GM18907 (cell line): Measurements from ENCODE around the gene CPLANE2.
"Not testable (repeated sequence)": the region's sequence is repeated elsewhere in the genome, so short reads cannot be mapped to it uniquely, and the experiment has no call there.

Experiments used
- ATAC-seq: cut with Tn5 transposase; IDR thresholded peaks from one replicate; pipeline ENCODE4 v1.9.1; 2021; ENCODE audit warnings: mild to moderate bottlenecking, moderate library complexity; ENCODE audit not compliant: unreplicated experiment

The CPLANE2 gene

DNA sequence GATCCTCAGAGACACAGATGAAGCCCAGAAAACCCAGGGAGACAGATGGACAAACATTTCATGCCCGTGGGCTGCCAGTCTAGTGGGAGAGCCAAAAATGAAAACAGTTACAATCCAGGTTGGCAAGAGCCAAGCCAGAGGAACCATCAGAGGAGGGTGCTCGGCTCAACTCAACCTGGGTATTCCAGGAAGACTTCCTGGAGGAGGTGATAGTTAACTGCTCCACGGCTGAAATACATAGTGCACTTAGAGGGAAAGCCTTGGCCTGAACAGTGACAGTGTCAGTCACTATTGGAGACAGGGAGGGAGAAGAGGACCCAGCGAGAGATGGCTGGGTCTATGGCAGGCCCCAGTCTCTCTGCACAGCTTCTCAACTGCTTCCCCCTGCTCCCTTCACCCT is 26.4 kb downstream of the CPLANE2 start:
- ATAC-seq = no peak

DNA sequence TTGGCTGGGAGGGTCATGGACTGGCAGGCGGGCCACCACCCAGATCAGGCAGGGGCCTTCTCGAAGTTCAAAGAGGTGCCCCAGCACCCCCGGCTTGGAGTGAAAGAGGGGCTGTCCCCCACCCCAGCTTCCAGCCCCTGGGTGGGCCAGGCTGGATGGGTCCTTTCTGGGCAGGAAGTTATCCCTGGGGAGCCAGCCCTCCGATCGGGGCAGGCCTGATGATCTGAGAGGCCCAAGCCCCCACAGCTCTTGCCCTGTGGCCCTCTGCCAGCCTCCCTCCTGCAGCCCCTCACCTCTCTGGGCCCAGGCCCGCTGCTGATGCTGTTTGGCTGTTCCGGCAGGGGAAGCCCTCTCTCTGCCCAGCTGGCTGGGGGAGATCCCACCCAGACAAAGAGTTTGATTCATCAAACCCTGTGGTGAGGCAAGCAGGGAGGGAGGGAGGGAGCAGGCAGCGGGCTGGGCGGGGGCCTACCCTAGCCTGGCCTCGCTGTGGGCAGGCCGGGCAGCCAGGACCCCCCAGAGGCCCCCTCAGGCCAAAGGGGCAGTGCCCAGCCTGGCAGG is 27.1 kb downstream of the CPLANE2 start:
- ATAC-seq = no peak

DNA sequence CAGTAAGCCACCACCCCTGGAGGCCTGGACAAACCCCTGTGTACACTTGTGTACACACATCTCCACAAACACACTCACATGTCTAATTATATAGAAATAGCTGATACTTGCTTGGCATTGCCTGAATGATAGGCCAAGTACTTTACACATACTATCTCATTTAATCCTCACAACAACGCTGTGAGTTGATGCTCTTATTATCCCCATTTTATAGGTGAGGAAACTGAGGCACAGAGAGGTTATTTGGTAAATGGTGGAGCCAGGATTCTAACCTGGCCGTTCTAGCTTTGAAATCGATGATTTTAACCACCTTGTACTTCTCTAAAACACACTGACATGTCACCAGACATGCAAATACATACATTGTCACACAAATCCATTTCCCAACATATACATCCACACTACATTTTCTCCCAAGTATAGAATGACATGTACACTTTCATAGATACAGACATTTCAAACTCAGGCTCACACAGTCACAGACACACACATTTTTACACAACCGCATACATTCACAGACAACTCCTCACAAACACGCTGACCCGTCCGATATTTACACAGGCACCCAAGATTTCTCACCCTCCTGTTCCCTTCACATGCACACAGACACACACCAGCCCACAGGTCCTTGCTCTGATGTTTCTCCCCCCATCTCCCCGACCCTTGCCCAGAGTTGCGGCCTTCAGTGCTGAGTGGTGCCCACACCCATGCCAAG is 27.7 kb downstream of the CPLANE2 start:
- no peak for ATAC-seq

DNA sequence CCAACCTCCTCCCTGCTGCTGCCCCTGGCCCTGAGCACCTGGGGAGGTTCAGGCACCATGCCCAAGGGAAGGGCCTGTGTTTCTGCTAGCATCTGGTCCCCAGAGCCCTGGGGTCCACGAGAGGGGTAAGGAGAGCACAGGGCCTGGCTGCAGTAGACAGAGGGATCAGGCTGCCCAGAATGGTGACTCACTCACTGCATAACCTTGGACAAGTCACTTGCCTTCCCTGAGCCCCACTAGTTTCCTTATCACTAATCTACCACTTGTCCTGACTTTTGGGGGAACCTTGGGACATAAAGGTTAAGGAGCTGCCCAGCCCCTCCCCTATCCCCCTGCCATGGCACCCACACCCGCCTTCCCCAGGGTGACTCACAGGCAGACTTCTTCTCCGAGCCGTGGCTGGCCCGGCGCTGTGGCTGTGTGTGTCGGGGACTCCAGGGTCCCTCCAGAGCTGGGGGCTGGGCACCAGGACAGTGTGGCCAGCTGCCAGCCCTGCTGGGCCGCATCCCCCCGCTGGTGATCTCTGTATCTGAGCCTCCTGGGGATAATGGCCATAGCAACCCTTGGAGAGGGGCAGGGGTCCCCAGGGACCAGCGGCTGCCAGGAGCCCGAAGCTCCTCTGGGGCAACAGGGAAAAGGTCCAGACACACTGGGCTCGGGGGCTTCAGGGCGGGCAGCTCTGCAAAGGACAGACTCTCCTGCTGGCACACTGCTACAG is 28.6 kb downstream of the CPLANE2 start:
- no peak for ATAC-seq

DNA sequence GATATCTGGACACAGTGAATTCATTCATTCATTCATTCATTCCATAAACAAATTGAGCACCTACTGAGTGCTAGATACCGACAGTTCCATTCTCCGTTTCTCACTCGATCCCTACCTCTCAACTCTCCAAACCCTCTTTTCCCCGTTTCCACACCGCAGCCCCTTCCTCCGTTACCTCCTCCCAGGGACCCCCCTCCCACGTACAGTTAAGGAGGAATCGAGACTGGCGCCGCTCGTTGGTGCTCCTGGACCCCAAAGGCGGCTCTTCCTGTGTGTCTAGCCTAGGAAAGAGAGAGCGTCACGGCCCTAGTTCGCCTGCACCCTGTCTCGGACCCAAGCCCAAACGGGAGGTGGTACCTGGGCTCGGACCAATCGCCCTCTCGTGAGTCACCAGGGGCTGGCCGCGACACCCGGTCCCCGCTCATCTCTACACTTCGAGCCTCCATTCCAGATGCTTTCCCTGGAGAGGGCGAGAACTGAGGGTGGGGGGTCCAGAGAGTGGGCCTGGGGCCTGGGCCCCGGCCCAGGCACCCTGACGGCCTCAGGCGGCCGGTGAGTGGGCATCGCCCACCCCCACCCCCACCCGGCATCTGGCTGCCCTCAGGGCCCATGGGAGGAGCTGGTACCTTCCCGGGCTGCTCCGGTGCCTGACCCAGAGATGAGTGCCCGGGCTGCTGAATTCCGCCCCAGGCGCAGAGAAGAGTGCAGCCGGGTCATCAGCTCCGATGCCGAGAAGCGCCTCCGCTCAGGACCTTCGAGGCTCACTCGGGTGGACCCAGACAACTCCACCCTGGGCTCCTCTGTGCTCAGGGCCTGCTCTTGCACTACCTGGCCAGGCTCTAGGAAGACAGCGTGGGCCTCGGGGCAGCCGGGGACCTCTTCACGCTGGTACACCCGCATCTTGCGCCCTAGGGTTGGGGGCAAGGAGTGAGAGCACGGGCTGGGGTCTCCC is 29.4 kb downstream of the CPLANE2 start:
- ATAC-seq = no peak

DNA sequence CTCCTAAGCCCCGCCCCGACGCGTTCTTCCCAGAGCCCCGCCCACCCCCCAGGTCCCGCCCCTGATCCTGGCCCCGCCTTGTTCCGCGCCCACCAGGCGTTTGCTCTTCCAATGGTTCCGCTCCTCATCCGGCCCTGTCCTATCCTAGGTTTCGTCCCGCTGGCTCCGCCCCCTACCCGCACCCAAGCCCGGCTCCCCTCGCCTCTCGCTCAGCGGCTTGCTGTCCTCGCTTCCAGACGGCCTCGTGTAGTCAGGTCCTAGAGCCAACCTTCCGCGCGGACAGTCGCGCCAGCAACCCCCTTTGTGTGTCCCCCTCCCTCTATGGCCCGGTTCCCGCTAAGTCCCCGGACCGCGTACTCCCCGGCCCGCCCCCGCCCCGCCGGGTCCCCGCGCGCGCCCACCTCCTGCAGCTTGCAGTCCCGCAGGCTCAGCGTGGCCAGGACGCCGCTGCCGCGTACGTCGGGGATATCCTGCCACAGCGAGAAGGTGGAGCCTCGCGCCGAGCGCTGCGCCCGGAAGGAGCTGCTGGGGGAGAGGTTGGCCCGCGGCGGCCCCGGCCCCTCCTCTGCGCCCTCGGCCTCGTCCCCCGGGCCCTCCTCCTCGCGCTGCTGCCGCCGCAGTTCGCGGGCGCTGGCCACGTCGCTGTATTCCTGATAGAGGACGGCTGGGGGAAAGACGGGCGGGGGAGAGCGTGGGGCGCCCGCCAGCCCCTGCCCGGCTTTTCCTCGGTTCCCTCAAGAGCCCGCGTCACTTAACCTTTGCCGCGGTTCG is 30.3 kb downstream of the CPLANE2 start:
- ATAC-seq = peak; percentile 74

DNA sequence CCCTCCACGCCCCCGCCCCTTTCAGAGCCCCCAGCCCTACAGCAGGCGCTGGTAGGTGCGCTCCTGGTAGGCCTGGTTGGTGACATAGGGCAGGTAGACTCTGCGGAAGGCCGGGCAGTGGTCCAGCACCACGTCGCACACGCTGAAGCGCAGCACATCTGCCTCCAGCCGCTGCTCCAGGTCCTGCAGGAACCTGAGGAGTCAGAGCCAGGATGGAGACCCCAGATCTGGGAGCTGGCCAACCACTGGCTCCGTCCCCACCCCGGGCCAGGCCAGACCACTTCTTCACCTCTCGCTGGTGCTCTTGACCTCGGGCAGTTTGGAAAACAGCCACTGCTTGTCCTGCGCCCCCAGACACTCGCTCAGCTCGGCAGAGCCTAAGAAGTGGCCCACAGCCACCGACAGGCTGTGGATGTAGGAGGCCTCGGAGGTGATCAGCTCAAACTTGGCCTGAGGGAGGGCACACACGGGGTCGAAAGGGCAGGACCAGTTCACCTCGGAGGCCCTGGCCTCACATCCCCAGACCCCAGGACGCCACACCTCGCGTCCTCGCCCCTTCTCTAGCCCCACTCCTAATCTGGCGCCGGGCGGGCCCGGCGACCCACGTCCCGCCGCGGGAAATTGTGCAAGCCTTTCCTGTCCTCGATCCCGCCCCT is 31.0 kb downstream of the CPLANE2 start:
- no peak for ATAC-seq

DNA sequence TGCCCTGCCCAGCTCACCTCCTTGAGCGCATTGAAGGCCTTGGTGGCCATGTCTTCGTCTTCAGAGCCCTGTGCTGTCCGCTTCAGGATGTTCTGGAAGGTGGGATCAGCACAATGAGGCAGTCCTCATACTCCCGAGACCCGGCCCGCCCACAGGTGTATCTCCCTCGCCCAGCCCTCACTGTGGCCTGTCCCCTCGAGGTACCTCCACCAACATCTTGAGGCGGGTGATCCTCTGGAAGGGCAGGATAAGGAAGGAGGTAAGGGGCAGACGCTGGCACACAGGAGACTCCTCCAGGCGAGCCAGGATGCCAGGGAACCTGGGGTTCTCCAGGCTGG is 31.7 kb downstream of the CPLANE2 start:
- ATAC-seq = no peak

DNA sequence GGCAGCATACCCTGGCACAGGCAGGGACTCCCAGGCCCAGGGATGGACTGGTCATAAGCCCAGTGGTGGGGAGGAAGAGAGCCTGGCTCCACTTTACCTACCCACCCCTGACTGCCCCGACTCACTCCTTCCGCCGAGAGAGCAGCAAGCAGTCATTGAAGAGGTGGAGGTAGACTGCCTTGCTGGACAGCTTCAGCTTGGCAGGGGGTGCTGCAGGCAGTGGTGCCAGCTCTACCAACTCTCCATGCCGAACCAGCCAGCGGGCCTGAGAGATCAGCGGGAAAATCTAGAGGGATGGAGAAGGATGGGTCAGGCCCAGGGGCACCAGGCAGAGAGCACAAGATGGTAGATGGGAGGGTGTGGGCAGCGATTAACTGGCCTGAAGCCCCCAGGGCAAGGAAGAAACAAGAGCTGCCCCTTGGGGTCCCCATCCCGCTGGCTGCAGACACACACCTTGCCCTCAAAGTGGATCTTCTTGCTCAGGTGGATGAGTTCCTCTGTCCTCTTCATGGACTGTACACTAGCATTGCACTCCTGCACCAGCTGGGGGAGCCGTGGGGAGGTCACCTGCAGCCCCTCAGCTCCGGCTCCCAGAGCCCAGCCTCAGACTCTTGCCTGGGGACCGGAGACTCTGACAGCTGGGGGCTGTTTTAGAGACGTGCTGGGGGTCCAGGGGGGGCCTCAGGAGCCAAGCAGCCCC is 32.2 kb downstream of the CPLANE2 start:
- ATAC-seq = no peak

DNA sequence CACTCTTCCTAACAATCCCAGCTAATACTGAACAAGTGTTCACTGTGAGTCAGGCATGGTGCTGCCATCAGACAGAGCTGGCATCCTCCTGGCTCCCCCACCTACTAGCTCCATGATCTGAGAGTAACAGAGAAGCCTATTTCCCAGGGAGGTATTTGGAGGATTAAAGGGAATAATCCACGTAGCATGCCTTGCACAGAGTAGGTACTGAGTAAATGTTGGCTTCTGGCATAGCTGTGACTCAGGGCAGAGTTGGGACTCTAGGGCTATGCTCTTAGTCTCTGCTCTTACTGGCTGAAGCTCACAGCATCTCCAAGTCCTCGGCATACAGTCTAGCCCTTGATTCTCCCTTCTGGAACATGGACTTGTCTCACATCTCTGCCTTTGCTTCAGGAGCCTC is 32.8 kb downstream of the CPLANE2 start:
- no peak for ATAC-seq

DNA sequence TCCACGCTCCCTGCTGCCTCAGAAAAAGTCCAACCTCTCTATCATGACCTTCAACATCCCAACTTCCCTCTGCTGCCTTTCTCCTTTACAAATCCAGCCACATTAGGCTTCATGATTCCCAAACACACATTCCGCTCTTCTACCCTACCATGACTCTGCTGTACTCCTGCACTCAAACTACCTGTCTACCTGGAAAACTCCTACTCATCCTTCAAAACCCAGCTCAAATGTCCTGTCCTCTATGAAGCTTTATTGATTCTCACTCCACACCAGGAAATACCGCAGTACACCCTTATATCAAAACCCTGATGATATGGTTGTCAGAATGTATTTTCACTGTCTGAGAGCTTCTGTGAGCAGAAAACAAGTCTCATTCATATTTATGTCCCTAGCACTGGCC is 33.4 kb downstream of the CPLANE2 start:
- ATAC-seq = no peak

DNA sequence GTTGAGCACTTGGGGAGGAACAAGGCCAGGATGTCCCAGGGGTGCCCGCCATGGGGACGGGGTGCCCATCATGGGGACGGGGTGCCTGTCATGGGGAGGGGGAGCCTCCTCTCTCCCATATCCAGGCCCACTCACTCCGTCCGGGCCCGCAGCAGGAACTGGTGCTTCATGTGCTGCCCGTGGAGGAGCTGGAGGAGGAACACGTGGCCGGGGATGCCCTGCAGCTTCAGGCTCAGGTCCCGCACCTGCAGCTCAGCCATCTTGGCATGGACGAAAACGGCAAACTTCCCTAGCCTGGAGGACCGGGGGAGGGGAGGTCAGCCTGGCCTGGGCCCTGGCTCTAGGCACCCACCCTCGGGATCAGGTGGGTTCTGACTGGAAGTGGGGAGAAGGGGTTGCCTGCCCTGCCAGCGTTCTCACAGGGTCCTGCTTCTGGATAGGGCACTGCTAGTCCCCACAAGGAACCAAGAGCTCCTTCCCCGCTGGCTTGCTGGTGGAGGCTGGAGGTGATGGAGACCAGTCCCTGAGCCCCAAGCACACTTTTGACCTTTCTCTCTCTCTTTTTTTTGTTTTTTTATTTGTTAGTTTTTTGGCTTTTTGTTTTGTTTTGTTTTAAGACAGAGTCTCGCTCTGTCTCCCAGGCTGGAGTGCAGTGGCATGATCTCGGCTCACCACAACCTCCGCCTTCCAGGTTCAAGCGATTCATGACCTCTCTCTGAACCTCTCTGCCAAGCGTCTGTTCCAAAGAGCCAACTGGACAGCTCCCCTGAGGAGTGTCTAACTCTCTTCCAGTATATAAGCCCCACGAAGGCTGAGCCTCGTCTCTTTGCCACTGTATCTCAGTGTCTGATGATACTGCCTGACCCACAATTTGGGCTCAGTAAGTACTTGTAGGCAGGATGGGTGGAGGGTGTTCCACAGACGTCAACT is 34.4 kb downstream of the CPLANE2 start:
- no peak for ATAC-seq

DNA sequence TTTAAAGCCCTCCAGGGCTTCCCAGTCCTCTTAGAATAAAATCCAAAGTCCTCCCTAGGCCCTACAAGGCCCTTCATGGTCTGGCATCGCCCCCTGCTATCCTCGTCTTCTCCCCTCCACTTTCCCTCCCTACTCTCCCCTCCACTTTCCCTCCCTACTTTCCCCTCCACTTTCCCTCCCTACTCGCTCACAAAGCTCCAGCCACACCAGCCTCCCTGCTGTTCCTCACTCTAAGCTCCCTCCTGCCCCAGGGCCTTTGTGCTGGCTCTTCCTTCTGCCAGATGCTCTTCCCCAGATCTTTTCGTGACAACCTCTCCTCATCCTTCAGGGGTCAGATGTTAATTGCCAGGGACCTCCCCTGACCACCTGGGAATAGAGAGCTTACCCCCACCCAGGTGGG is 37.3 kb downstream of the CPLANE2 start:
- no peak for ATAC-seq

DNA sequence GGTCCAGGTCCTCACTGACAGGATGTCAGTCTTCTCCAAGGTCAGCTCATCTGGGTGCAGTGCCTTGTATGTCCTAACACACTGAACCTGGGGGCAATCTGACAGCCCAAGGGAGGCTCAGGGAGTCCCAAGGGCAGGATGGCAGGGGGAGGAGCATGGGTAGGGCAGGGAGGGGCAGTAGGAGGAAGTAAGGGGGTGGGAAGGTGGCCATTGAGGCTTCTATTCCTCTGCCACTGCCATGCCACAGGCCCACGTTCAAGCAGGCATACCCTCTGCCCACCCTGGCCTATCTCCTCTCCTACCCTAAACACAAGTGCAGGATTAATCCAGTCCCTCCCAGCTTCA is 37.9 kb downstream of the CPLANE2 start:
- no peak for ATAC-seq

DNA sequence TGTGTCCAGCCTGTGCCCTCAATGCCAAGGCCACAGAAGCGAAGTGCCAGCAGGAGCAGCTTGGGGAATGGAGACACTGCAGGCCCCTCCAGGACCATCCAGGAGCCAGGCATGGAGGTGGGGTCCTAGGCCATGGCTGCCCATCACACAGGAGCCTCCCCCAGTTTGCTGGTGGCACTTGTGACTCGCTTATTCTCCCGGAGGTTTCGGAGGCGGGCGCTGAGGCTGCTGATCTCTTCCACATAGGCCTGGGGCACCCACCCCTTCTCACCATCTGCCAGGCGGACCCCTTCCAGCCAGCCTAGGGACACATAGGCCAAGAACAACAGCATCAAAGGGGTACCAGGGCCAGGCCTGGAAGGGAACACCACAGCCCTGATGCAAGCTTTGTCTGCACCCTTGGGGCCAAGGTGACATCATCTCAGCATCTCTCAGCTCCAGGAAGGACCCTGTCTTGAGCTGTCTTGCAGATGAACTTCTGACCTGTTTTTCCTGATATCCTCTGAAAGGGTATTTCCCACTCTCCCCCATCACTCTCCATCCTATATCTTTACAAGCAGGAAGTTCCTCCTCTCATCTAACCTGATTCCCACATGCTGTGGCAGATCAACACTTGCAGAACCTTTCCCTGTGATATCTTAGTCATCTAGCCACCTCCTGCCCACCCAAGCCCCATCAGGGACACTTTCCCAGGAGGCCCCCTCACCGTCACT is 38.4 kb downstream of the CPLANE2 start:
- ATAC-seq = no peak

DNA sequence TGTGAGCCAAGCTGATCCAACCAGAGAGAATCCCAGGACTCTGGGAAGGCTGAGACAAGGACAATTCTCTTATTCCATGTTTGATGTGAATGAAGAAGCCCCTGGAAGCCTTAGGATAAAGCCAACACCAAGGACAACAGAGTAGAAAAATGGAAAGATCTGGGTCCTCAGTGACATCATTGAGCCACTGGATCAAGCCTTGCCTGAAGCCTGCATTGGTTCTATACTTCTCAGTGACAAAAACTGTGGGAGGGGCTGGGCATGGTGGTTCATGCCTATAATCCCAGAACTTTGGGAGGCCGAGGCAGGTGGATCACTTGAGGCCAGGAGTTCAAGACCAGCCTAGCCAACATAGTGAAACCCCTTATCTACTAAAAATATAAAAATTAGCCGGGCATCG is 40.1 kb downstream of the CPLANE2 start:
- ATAC-seq = no peak

DNA sequence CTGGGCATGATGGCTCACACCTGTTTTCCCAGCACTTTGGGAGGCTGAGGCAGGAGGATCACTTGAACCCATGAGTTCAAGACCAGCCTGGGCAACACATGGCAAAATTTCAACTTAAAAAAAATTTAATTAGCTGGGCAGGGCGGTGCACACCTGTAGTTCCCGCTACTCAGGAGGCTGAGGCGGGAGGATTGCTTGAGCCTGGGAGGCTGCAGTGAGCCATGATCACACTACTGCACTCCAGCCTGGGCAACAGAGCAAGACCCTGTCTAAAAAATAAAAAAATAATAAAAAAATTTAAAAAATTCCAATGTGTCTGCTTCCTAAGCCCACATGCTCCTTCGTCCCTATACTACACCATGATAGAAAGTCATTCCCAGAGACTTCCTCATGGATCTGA is 40.8 kb downstream of the CPLANE2 start:
- ATAC-seq = not testable (repeated sequence)

DNA sequence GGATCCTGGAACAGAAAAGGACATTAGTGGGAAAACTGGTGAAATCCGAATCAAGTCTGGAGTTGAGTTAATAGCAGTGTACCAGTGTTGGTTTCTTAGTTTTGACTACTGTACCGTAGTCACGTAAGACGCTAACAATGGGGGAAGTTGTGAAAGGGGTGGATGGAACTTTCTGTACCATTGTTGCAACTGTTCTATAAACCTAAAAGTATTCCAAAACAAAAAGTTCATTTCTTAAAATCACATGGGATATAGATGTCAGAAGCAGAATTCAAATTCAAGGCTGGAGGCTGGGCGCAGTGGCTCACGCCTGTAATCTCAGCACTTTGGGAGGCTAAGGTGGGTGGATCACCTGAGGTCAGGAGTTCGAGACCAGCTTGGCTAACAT is 41.5 kb downstream of the CPLANE2 start:
- ATAC-seq = no peak
